Fibroblast of skin of right biceps (primary cell): ENCODE measurements around the gene RGS7.
"Not testable (repeated sequence)": the region's sequence is repeated elsewhere in the genome, so short reads cannot be mapped to it uniquely, and the experiment has no call there.

Experiments
- DNase-seq: peaks from one replicate; pipeline ENCODE4 v3.0.0-alpha.2; 2013

The RGS7 gene

DNA sequence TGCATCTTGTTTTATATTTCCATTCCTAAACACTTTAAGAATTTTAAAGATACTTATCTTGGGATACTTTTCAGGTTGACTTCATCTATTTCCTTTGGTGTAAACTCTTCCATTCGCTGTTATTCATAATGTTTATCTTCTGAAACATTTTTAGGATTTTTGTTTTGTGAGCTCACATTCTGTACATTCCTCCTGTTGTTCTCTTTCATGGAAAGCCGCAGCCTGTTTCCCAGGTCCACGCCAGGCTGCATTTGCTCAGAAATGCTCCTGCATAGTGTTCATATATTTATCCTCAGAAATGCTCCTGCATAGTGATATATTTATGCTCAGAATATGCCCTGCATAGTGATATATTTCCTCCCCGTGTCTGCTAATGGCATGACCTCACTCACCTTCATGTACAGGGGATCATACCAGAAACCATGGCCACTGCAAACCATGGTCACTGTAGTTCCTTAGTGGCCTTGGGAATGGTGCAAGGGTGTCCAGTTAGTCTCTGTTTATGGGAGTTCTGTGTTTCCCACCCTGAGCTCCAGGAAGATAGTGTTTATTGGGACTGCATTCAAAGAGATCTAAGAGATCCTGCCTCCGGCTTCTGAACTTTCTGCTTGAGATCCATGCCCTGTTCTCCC is 591.2 kb downstream of the RGS7 start:
- peak; percentile 77 for DNase-seq

DNA sequence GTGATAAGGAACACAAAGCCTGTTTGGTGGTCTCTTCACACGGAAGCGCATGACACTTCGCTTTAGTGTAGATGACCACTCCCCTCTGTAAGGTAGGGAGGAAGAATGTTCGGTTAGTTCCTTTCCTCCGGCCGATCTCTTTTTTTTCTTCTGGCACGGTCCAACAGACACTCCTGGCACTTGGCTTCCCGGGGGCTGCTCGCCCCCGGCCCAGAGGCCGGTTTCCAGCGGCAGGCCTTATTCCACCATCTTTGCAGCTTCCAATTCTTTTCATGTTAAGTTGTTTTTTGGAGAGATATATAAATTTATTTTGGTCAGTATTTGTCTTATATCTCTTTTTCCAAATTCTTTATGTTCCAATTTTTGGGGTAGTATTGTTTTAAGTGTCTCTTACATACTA is 593.2 kb downstream of the RGS7 start:
- DNase-seq, result no peak

DNA sequence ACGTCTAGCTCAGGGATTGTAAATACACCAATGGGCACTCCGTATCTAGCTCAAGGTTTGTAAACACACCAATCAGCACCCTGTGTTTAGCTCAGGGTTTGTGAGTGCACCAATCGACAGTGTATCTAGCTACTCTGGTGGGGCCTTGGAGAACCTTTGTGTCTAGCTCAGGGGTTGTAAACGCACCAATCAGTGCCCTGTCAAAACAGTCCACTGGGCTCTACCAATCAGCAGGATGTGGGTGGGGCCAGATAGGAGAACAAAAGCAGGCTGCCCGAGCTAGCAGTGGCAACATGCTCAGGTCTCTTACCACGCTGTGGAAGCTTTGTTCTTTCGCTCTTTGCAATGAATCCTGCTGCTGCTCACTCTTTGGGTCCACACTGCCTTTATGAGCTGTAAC is 593.9 kb downstream of the RGS7 start:
- DNase-seq, result not testable (repeated sequence)

DNA sequence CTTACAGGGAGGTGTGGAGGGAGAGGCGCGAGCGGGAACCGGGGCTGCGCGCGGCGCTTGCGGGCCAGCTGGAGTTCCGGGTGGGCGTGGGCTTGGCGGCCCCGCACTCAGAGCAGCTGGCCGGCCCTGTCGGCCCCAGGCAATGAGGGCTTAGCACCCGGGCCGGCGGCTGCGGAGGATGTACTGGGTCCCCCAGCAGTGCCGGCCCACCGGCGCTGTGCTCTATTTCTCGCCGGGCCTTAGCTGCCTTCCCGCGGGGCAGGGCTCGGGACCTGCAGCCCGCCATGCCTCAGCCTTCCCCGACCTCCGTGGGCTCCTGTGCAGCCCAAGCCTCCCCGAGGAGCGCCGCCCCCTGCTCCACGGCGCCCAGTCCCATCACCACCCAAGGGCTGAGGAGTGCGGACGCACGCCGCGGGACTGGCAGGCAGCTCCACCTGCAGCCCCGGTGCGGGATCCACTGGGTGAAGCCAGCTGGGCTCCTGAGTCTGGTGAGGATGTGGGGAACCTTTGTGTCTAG is 594.5 kb downstream of the RGS7 start:
- DNase-seq, result not testable (repeated sequence)

DNA sequence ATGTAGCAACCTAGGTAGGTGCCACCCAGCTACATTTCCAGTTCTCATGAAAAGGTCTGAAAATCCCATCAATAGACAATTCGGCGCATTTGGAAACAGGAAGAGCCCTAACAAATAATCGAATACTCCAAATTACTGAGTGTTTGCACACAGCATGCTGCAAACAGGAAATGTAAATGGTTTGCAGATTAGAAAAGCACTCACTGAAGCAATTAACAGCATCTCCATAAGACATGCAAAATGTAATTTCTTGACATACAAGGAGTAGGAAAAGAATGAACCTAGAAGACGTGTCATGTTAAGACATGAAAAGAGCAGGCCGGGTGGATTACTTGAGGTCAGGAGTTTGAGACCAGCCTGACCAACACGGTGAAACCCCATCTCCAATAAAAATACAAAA is 598.2 kb downstream of the RGS7 start:
- DNase-seq, result not testable (repeated sequence)

DNA sequence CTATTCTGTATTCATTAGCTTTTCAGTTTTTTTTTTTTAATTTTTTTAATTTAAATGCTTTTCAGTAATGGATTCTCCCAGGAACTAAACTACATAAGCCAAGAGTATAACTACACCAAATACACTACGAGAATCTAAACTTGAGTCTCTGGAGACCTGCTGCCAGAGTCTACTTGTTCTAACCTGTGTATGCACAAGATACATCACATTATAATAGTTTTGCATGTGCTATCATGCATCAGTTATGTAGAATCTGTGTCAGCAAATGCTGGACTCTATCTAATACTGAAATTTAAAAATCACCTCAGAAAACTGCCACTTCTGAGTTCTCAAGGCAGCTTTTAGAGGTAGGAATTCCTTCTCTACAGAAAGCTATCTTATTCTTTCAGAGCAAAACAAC is 598.7 kb downstream of the RGS7 start:
- no peak for DNase-seq

DNA sequence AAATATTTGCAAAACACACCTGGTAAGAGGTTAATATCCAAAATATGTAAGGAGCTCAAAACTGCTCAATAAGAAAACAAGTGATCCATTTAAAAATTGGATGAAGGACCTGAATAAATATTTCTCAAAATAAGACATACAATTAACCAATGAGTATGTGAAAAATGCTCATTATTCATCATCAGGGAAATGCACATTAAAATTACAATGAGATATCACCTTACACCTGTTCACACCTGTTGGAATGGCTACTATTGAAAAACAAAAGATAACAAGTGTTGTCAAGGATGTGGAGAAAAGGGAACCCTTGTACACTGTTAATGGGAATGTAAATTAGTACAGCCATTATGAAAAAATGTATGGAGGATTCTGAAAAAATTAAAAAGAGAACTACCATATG is 609.1 kb downstream of the RGS7 start:
- no peak for DNase-seq

DNA sequence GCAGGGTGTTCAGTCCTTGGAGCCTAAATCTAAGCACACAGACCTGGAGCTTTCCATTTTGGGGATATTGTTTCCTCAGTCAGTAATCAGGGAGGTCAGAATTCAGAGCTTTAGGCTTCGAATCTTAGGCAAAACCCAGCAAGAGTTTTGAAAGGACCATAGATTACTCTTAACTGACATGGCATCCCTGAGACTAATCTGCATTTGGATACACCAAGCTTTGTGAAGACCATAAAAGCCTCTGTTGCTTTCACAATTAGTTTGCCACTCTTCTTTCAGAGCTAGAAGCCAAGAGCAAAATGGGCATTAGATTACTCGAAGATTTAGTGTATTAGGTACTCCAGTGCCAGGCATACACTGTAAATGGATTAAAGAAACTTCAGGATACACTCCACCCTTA is 613.3 kb downstream of the RGS7 start:
- no peak for DNase-seq

DNA sequence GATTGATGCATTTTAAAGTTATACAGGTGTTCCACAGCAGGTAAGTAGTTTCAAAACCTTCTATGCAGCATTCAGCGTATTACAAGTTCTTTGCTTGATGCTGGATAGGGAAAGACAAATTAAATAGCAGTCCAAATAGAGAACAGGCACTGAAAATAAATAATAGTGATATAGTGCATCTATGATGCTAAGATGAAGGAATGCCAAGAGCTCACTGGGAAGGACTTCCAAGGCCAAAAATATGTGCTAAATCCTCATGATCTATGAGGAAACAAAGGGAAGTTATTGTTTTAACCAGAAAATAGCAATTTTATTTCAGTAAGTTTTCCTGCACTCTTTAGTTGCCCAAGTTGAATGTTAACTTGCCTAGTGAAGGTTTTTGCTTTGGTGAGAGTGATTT is 617.3 kb downstream of the RGS7 start:
- no peak for DNase-seq

DNA sequence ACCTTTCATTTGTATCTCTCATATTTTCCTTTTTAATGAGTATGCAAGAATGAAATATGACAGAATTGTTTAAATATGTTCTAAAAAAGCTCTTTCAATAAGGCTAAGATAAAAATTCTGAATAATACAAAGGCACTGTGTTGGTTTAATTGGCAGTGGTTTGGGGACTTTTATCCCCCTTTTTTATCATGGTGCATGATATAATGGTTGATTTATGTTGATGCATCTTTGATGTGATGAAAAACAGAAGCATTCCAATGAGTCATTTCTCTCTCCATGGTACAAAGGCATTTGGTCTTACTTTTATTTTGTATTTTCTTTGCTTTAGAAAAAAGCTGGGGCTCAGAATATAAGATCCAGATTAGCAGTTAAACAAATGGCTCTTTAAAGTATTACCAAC is 617.9 kb downstream of the RGS7 start:
- DNase-seq, result peak; percentile 53

DNA sequence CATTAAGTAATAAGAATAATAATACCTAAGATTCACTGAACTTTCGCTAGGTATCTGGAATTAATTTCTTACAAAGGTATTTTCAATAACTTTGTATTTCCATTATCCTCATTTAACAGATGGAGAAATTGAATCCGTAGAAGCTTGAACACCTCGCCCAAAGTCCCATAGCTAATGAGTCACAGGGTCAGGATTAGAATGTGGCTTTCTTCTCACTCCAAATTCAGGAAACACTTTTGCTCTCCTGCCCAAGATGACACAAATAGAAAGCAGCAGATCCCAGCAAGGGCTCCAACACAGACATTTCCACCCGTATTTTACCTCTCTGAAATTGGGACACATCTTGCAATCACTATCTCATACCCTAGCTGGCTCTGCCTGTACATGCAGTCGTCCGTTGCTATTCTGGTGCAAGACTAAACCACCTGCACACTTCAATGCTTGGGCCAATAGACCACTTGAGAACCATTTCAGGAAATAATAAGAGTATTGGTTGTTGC is 619.2 kb downstream of the RGS7 start:
- DNase-seq, result no peak

DNA sequence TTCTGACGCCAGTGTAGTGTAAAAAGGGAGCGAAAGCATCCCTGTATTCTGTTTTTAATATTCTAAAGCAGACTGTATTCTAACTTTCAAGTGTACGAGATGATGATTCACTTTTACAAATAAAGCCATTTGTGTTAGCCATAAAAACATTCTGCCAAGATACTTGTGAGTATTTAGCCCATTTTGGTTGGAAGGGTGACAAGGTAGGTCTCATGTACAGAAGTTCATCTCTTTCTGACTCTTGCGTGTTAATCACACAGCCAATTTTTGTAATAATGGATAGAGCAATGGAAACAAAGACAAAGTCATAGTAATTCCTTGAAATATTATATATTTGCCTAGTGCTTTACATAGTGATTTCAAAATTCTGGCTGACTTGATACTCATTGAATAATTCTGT is 619.7 kb downstream of the RGS7 start:
- peak; percentile 41 for DNase-seq

DNA sequence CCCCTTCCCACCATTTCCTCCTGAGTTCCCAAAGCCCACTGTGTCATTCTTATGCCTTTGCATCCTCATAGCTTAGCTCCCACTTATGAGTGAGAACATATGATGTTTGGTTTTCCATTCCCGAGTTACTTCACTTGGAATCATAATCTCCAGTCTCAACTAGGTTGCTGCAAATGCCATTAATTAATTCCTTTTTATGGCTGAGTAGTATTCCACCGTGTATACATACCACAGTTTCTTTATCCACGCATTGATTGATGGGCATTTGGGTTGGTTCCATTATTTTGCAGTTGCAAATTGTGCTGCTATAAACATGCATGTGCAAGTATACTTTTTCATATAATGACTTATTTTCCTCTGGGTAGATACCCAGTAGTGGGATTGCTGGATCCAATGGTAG is 622.3 kb downstream of the RGS7 start:
- DNase-seq, result not testable (repeated sequence)

DNA sequence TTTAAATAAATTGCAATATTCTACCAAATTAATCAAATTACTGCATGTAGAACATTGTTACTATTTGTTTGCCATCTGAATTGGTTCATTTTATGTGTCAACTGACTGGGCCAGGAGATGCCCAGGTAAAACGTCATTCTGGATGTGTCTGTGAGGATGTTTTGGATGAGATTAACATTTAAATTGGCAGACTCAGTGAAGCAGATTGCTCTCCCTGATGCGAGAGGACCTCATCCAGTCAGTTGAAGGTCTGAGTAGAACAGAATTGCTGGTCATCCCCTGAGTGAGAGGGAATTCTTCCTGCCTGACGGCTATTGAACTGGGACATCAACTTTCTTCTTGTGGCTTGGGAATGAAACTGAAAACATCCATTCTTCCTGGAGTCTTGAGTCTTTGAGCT is 623.0 kb downstream of the RGS7 start:
- DNase-seq, result no peak

DNA sequence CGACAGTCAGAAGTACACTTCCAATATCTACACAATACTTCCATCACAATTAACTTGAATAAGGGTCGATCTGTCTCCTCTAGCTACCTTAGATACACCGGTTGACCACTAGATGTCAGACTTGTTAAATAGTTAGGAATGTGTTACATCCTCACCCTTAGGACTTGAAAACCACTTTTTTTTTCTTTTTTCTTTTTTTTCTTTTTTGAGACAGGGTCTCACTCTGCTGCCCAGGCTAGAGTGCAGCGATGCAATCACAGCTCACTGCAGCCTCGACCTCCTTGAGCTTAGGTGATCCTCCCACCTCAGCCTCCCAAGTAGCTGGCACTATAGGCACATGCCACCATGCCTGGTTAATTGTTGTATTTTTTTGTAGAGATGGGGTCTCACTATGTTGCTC is 624.6 kb downstream of the RGS7 start:
- DNase-seq, result peak; percentile 69
